Measurements from ENCODE around the gene TMEM178B. TPM values are rescaled to one million over a fixed set of nuclear protein-coding genes. Genes with fewer than 3 reads are reported as not detected.
A peak's percentile ranks its signal among the peaks of the same experiment; 100 is the strongest.

TMEM178B gene
- total and polyA plus RNA-seq, 7 donors = 0.13 to 4.8 (median 1.6) TPM

- DNase-seq (no peak), ATAC-seq (peak in 1 of 4 donors; percentile 56)
- Histone ChIP-seq H3K4me3 (no peak overlapping the region), H3K36me3 (ENCODE audit: insufficient read depth in 1 of 2, low read depth in 1 of 2) (no peaks in the 10 kb centered on the region), H3K9me3 (no peaks in the 10 kb centered on the region), H3K4me1 (no peaks in the 10 kb centered on the region), H3K27ac (no peak overlapping the region), H3K27me3 (ENCODE audit: insufficient read depth in 3 of 3, low read length in 2 of 3) (no peaks in the 10 kb centered on the region)
- 77 to 92% (median 83%) methylated on average over 2 of the region's 2 CpGs for WGBS, 3 donors
- no peak for TF ChIP-seq CTCF (IDR thresholded peaks at IDR 0.05)
- intact Hi-C loops (cut with DNase I) = no loop called here
Measured at GRCh38 chr7:141483044-141483443, 409.2 kb downstream of the TMEM178B start.

DNA sequence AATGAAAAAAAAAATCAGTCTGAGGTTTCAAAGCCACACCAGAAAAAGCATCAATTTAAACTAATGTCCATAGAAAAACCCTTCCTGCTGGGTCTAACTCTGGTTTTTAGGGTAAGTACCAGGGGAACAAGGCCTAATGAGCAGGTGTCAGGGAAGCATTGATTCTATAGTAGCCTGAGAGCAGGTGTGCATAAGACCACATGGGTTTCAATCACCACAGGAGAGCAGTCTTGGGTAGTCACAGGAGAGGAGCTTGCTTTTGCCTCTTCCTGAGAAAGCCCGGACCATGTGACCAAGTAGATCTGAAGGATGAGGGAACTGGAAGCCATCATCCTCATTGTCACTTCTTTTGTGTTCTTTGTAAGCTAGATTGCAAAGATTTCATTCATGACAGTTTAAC lies 411.0 kb downstream of the TMEM178B start:
- ATAC-seq (no peak), DNase-seq (no peak)
- no peak overlapping the region for H3K4me3 ChIP-seq
- no peak for TF ChIP-seq CTCF (IDR thresholded peaks at IDR 0.05)
- 85 to 93% (median 88%) methylated on average over 1 of the region's 1 CpG for WGBS, 3 donors
- H3K4me1 ChIP-seq = no peaks in the 10 kb centered on the region
- intact Hi-C loops (cut with DNase I) = no loop called here
- no peak overlapping the region for H3K27ac ChIP-seq
- H3K36me3 ChIP-seq (ENCODE audit: insufficient read depth in 1 of 2, low read depth in 1 of 2) = no peaks in the 10 kb centered on the region
- no peaks in the 10 kb centered on the region for H3K9me3 ChIP-seq
- no peaks in the 10 kb centered on the region for H3K27me3 ChIP-seq (ENCODE audit: insufficient read depth in 3 of 3, low read length in 2 of 3)

GRCh38 chr7:141486959-141487358 lies 413.1 kb downstream of the TMEM178B start:
- no peaks in the 10 kb centered on the region for H3K4me1 ChIP-seq
- H3K36me3 ChIP-seq (ENCODE audit: insufficient read depth in 1 of 2, low read depth in 1 of 2) = no peaks in the 10 kb centered on the region
- WGBS, 3 donors = 86 to 96% (median 91%) methylated on average over 3 of the region's 3 CpGs
- H3K27ac ChIP-seq = no peak overlapping the region
- no peak for TF ChIP-seq CTCF (IDR thresholded peaks at IDR 0.05)
- intact Hi-C loops (cut with DNase I) = no loop called here
- no peaks in the 10 kb centered on the region for H3K27me3 ChIP-seq (ENCODE audit: insufficient read depth in 3 of 3, low read length in 2 of 3)
- no peak for DNase-seq
- no peak overlapping the region for H3K4me3 ChIP-seq
- ATAC-seq = no peak
- H3K9me3 ChIP-seq = no peaks in the 10 kb centered on the region

DNA sequence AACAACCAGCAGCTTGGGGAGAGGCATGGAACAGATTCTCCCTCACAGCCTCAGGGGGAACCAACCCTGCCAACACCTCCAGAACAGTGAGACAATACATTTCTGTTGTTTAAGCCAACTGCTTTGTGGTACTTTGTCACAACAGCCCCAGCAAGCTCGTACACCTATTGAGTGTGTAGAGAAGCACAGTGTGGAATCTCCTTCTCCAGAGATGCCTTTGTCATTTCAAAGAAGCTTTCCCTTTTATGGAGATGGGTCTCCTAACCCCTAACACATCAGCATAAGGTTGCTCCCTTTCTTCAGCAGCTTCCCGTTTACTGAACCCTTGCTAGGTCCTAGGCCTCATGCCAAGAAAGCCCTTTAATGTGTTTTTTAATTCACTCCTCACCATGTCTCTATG lies 416.6 kb downstream of the TMEM178B start:
- Histone ChIP-seq H3K4me1 (peaks cover 4% of the 10 kb centered on the region), H3K27me3 (ENCODE audit: insufficient read depth in 3 of 3, low read length in 2 of 3) (no peaks in the 10 kb centered on the region), H3K36me3 (ENCODE audit: insufficient read depth in 1 of 2, low read depth in 1 of 2) (no peaks in the 10 kb centered on the region), H3K4me3 (no peak overlapping the region), H3K27ac (no peak overlapping the region), H3K9me3 (no peaks in the 10 kb centered on the region)
- DNase-seq = no peak
- no peak for ATAC-seq
- intact Hi-C loops (cut with DNase I) = no loop called here
- 58 to 74% (median 62%) methylated on average over 2 of the region's 2 CpGs for whole genome bisulfite sequencing, 3 donors
- TF ChIP-seq CTCF (IDR thresholded peaks at IDR 0.05) = no peak

- Histone ChIP-seq H3K27me3 (ENCODE audit: insufficient read depth in 3 of 3, low read length in 2 of 3) (no peaks in the 10 kb centered on the region), H3K4me3 (no peak overlapping the region), H3K36me3 (ENCODE audit: insufficient read depth in 1 of 2, low read depth in 1 of 2) (no peaks in the 10 kb centered on the region), H3K27ac (peak overlapping the region; percentile 33), H3K4me1 (peaks cover 20% of the 10 kb centered on the region), H3K9me3 (no peaks in the 10 kb centered on the region)
- 6 to 37% (median 22%) methylated on average over 1 of the region's 1 CpG for WGBS, 3 donors
- TF ChIP-seq CTCF (IDR thresholded peaks at IDR 0.05) = no peak
- ATAC-seq (peak; percentile 84 to 94 (median 93)), DNase-seq (no peak)
- intact Hi-C loops (cut with DNase I) = no loop called here
Measured at GRCh38 chr7:141495057-141495456, 421.2 kb downstream of the TMEM178B start.

All from psoas muscle (tissue), 8 donors.